Transverse colon (tissue), 4 donors: Measurements from ENCODE around the gene TNS1. TPM values are rescaled to one million over a fixed set of nuclear protein-coding genes. Genes with fewer than 3 reads are reported as not detected.

Experiments used
- DNase-seq: peaks from one replicate; pipeline ENCODE4 v3.0.0-alpha.2; 2019
- H3K27ac ChIP-seq, 4 donors: fragments of 200-600 bp; sonication (generic); 2 replicates each; pipeline ENCODE4 v1.5.1; 2016 to 2018; ENCODE audit warnings: inconsistent platforms in 4 of 4
- H3K27me3 ChIP-seq: fragments of 200-600 bp; sonication (generic); 2 replicates; pipeline ENCODE4 v1.5.1; 2017; ENCODE audit warnings: inconsistent platforms
- H3K36me3 ChIP-seq, 4 donors: fragments of 200-600 bp; sonication (generic); 2 replicates each; pipeline ENCODE4 v1.5.1; 2017 to 2019; ENCODE audit warnings: inconsistent platforms in 4 of 4
- H3K4me1 ChIP-seq, 4 donors: fragments of 200-600 bp; sonication (generic); 2 replicates each; pipeline ENCODE4 v1.5.1; 2017 to 2020; ENCODE audit warnings: inconsistent platforms in 4 of 4
- H3K4me3 ChIP-seq, 4 donors: fragments of 200-600 bp; sonication (generic); 1 replicate in 1 of 4; 2 replicates in 3 of 4; pipeline versions ENCODE4 v1.5.1 to v1.6.1; 2017 to 2019; ENCODE audit warnings: inconsistent platforms in 4 of 4
- H3K9me3 ChIP-seq, 2 donors: fragments of 200-600 bp; sonication (generic); 2 replicates each; pipeline ENCODE4 v1.5.1; 2017 to 2019; ENCODE audit warnings: inconsistent platforms in 2 of 2
- CTCF ChIP-seq, 5 experiments: fragments of 200-600 bp in 3 of 5; fragments of 450-650 bp in 2 of 5; sonication (generic) in 3 of 5; IDR thresholded peaks; 1 replicate in 2 of 5; 2 replicates in 3 of 5; pipeline ENCODE4 v1.5.1; 2016 to 2017; ENCODE audit warnings: antibody characterized with exemption in 5 of 5, inconsistent platforms in 3 of 5, mild to moderate bottlenecking in 2 of 5, moderate library complexity in 1 of 5
- EP300 ChIP-seq: sonication (generic); formaldehyde crosslinking; IDR thresholded peaks from one replicate; pipeline ENCODE4 v1.6.1; 2017; ENCODE audit warnings: antibody characterized with exemption, low read depth
- POLR2A ChIP-seq: fragments of 450-650 bp; IDR thresholded peaks from one replicate; pipeline ENCODE4 v1.6.1; 2016; ENCODE audit warnings: antibody characterized with exemption, mild to moderate bottlenecking, moderate library complexity
- POLR2AphosphoS5 ChIP-seq, 3 donors: sonication (generic); formaldehyde crosslinking; IDR thresholded peaks; one replicate each; pipeline ENCODE4 v1.6.1; 2016; ENCODE audit warnings: antibody characterized with exemption in 3 of 3
- WGBS, 2 donors: methylation state at CpG; one replicate each; pipeline ENCODE4 v1.1.5; 2018; ENCODE audit warnings: low coverage in 1 of 2; 5-methylcytosine and 5-hydroxymethylcytosine counted together
- in situ Hi-C, 4 donors: fragments of 200-750 bp; cut with MboI; loops; one replicate each; pipeline versions ENCODE4 v1.15.0 to v1.15.1; 2017; ENCODE audit warnings: low sequenced_read_pairs in 3 of 4, low pct_ligation_motif_present in 1 of 4, low pct_unique_long_range_greater_than_20kb in 1 of 4
- intact Hi-C: fragments of 100-400 bp; cut with DNase I; formaldehyde crosslinking; loops from one replicate; pipeline ENCODE4 v1.15.1; 2023; ENCODE audit warnings: low total_unique reads
- total RNA-seq, 4 donors: library from RNA; depleted of rRNA; stranded (reverse); fragments of >200 nt; gene quantifications; one replicate each; pipeline ENCODE4 v1.1.0, GENCODE V29; 2016

Gene TNS1
- total RNA-seq, 4 donors from 2014 or later, result 101 to 487 (median 231) TPM

DNA sequence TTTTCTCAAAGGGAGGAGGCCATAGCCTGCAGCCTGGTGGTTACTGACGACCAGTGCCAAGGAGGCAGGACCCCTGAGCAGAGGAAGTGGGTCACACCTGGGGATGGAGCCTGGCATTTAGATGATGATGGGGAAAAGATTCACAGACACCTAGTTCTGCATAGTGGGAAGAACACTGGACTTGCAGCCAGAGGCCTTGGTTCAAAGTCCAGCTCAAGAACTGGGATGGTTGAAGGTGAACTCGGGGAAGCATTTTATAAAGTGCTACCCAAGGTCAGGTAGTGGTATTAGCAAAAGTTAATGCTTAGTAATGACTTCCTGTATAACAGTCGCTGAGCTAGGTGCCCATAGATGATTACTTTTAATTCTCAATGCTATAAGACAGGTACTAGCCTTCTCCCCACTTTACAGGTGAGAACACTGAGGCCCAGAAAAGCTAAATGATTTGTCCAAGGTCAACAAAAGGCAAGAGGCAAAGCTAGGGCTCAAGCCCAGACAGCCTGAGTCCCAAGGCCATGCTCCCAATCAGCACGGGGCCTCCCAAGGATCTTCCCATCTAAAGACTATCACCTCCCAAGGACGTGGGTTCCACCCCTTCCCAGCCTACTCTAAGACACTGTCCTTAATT, 134.4 kb downstream of the TNS1 start:
- Histone ChIP-seq H3K27ac (peak overlapping the region; percentile 36 to 70 (median 50)), H3K4me1 (peaks cover 4 to 16% (median 11%) of the 10 kb centered on the region in 4 donors), H3K27me3 (no peaks in the 10 kb centered on the region), H3K4me3 (no peak overlapping the region), H3K36me3 (no peaks in the 10 kb centered on the region), H3K9me3 (no peaks in the 10 kb centered on the region)
- intact Hi-C loops, result no loop called here
- in situ Hi-C loops, result no loop called here
- no peak for TF ChIP-seq EP300
- TF ChIP-seq CTCF (IDR thresholded peaks at IDR 0.05), result no peak
- no peak for TF ChIP-seq POLR2AphosphoS5 (IDR thresholded peaks at IDR 0.05)
- no peak for TF ChIP-seq POLR2A
- WGBS, 2 donors, result 81% methylated on average over 5 of the region's 5 CpGs; no CpG with 5 or more reads in 1 of the 2 donors
- DNase-seq, result no peak

DNA sequence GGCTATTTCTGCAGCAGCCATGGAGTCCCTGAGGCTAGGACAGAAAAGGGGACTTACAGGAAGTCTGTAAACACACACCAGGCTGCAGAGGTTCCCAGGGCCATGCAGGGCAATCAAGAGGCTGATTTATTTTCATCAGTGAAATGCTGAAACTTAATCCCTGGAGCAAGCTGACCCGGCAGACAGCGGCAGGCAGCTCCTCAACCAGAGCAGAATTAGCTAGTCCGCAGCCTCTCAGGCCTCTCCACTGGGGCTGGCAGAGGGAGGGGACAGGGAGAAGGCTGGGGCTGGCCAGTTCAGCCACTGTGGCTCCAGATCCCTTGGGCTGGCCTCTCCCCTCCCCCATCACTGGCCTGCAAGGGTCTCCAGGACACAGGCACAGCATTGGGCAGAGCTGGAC, 136.3 kb downstream of the TNS1 start:
- no peak for DNase-seq
- no peak overlapping the region for H3K27ac ChIP-seq
- peaks cover 4 to 16% (median 9%) of the 10 kb centered on the region in 4 donors for H3K4me1 ChIP-seq
- H3K36me3 ChIP-seq, result no peaks in the 10 kb centered on the region
- H3K27me3 ChIP-seq, result no peaks in the 10 kb centered on the region
- in situ Hi-C loops (no loop called here), intact Hi-C loops (no loop called here)
- no peak overlapping the region for H3K4me3 ChIP-seq
- H3K9me3 ChIP-seq, result no peaks in the 10 kb centered on the region
- 86% methylated on average over 3 of the region's 3 CpGs; no CpG with 5 or more reads in 1 of the 2 donors for WGBS, 2 donors
- TF ChIP-seq EP300, result no peak
- TF ChIP-seq POLR2AphosphoS5 (IDR thresholded peaks at IDR 0.05), result no peak
- TF ChIP-seq POLR2A, result no peak
- no peak for TF ChIP-seq CTCF (IDR thresholded peaks at IDR 0.05)

GRCh38 chr2:217864963-217865772, 137.6 kb downstream of the TNS1 start:
- Histone ChIP-seq H3K4me3 (no peak overlapping the region), H3K9me3 (no peaks in the 10 kb centered on the region), H3K27me3 (no peaks in the 10 kb centered on the region), H3K27ac (peak overlapping the region in 1 of 4 donors; percentile 13), H3K36me3 (no peaks in the 10 kb centered on the region), H3K4me1 (peaks cover 4 to 19% (median 10%) of the 10 kb centered on the region in 4 donors)
- DNase-seq, result no peak
- WGBS, 2 donors, result 43 to 63% methylated on average over 1 to 3 of the region's 3 CpGs
- in situ Hi-C loops (no loop called here), intact Hi-C loops (no loop called here)
- no peak for TF ChIP-seq POLR2AphosphoS5 (IDR thresholded peaks at IDR 0.05)
- TF ChIP-seq POLR2A, result no peak
- no peak for TF ChIP-seq CTCF (IDR thresholded peaks at IDR 0.05)
- no peak for TF ChIP-seq EP300

GRCh38 chr2:217863883-217864282, 138.9 kb downstream of the TNS1 start:
- in situ Hi-C loops, result no loop called here
- intact Hi-C loops, result no loop called here
- Histone ChIP-seq H3K36me3 (no peaks in the 10 kb centered on the region), H3K4me3 (no peak overlapping the region), H3K9me3 (no peaks in the 10 kb centered on the region), H3K4me1 (peaks cover 5 to 22% (median 11%) of the 10 kb centered on the region in 4 donors), H3K27me3 (no peaks in the 10 kb centered on the region), H3K27ac (peak overlapping the region in 1 of 4 donors; percentile 47)
- WGBS, 2 donors, result 81% methylated on average over 5 of the region's 5 CpGs; no CpG with 5 or more reads in 1 of the 2 donors
- TF ChIP-seq POLR2AphosphoS5 (IDR thresholded peaks at IDR 0.05) (no peak), CTCF (IDR thresholded peaks at IDR 0.05) (no peak), EP300 (no peak), POLR2A (no peak)
- DNase-seq, result no peak
